SK-N-SH (cell line): ENCODE data around the gene ARL17B.
"Not testable (repeated sequence)": the region's sequence is repeated elsewhere in the genome, so short reads cannot be mapped to it uniquely, and the experiment has no call there.

ENCODE experiments used
- CTCF ChIP-seq: fragments of 200-600 bp; sonication (generic); IDR thresholded peaks from 2 replicates; pipeline ENCODE4 v1.6.1; 2017; ENCODE audit warnings: antibody characterized with exemption, mild to moderate bottlenecking, moderate library complexity
- MAX ChIP-seq: IDR thresholded peaks from 2 replicates; pipeline ENCODE4 v1.4.0; 2012; ENCODE audit warnings: low read depth
- POLR2AphosphoS5 ChIP-seq: IDR thresholded peaks from 2 replicates; pipeline ENCODE4 v1.6.1; 2012; ENCODE audit warnings: low read depth, low read length
- RAD21 ChIP-seq: IDR thresholded peaks from 2 replicates; pipeline ENCODE4 v1.6.1; 2012; ENCODE audit warnings: mild to moderate bottlenecking, low read length
- SIN3A ChIP-seq: IDR thresholded peaks from 2 replicates; pipeline ENCODE4 v1.6.1; 2012; ENCODE audit warnings: low read depth, mild to moderate bottlenecking, low read length, moderate library complexity, borderline replicate concordance

- TF ChIP-seq CTCF, MAX, SIN3A, RAD21, POLR2AphosphoS5: not testable (repeated sequence)
Measured at GRCh38 chr17:46254215-46254614, 107.4 kb downstream of the ARL17B start.
